BJ (cell line): ENCODE results near the gene NUDT22. TPM values are rescaled to one million over a fixed set of nuclear protein-coding genes. Genes with fewer than 3 reads are reported as not detected.
A peak's percentile ranks its signal among the peaks of the same experiment; 100 is the strongest.
"Not testable (repeated sequence)": the region's sequence is repeated elsewhere in the genome, so short reads cannot be mapped to it uniquely, and the experiment has no call there.

Experiments used
- CTCF ChIA-PET: fragments of 350-600 bp; formaldehyde crosslinking; extraction: SDS; loops from one replicate; lab custom pipeline; 2021; ENCODE audit warnings: antibody characterized with exemption, inconsistent platforms; lab: Yijun Ruan, JAX
- POLR2A ChIA-PET: fragments of 300-600 bp; sonication (Branson Sonifier 250); formaldehyde crosslinking; extraction: SDS; loops from one replicate; lab custom pipeline; 2021; ENCODE audit warnings: antibody characterized with exemption; lab: Charles Lee
- DNase-seq: peaks from one replicate; pipeline ENCODE4 v3.0.0-alpha.2; 2011; ENCODE audit warnings: low read depth
- H3K27me3 ChIP-seq: 2 replicates; pipeline ENCODE4 v1.6.0; 2011; ENCODE audit warnings: low read length; ENCODE audit not compliant: control insufficient read depth, insufficient read depth
- H3K36me3 ChIP-seq: 2 replicates; pipeline ENCODE4 v1.5.1; 2011; ENCODE audit warnings: low read length; ENCODE audit not compliant: control insufficient read depth, insufficient read depth
- H3K4me3 ChIP-seq: 2 replicates; pipeline ENCODE4 v1.5.1; 2011; ENCODE audit warnings: low read depth, mild to moderate bottlenecking, control low read depth, low read length
- CTCF ChIP-seq: IDR thresholded peaks from 2 replicates; pipeline ENCODE4 v1.5.1; 2011; ENCODE audit warnings: low read depth, mild to moderate bottlenecking, control low read depth, inconsistent platforms, low read length, moderate library complexity; ENCODE audit not compliant: insufficient read depth
- polyA plus RNA-seq: library from polyadenylated mRNA; depleted of rRNA; stranded (reverse); fragments of >200 nt; gene quantifications from 2 replicates; pipeline ENCODE4 v1.2.3, GENCODE V29; 2011

The NUDT22 gene
- polyA plus RNA-seq, 1 experiment = 51.2 TPM

GRCh38 chr11:64245401-64245796, 19.3 kb downstream of the NUDT22 start:
- no peaks in the 10 kb centered on the region for H3K27me3 ChIP-seq
- ChIA-PET CTCF (interaction anchor here (1.0 to 8.2 kb wide), 7 partner anchors 24 to 110 kb away, joined by 4 to 92 read pairs (median 6); partner anchors contain the start of genes CATSPERZ, ESRRA and FERMT3), POLR2A (interaction anchor here (0.7 kb wide), 1 partner anchor 60 kb away, joined by 3 read pairs; no protein-coding TSS in a partner anchor)
- H3K4me3 ChIP-seq = peak overlapping the region; percentile 94
- H3K36me3 ChIP-seq = peaks cover 11% of the 10 kb centered on the region
- DNase-seq = no peak
- no peak for TF ChIP-seq CTCF

DNA sequence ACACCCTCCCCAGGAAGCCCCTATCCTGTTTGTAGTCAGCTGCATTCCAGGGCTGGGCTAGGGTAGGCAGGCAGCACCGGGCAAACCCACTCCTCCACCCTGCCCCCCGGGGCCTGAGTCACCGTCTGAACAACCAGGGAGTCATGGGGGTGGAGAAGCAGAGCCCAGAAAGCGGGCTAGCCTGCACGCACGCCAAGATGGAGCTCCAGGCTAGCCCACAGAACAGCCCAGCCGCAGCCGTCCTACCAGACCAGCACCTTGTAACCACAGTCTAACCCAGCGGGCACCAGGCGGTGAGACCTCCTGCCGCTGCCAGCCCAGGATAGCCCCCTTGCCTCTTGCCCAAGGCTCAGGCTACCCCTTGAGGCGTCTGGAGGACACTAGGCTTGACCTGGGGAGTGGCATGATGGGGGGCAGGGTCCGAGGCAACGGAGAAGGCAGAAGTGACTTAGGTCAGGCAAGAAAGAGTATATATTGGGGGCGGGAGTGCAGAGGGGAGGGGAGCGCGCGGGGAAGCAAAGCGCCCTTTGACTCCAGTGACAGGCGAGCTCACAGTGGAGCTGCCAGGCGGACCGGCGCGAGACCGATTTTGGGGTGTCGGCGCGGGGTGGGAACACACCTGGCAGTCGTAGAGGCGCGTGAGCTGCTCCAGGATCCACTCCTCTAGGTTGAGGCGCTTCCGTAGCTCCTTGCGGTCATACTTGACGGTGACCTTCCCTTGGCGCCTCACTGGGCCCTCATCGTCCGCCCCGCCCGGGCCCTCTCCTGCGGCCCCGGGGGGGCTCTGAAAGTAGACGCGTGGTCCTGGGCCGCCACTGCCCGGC, 19.9 kb downstream of the NUDT22 start:
- ChIA-PET POLR2A (interaction anchor here (0.6 to 0.7 kb wide), 2 partner anchors 61 to 1406 kb away, joined by 3 to 5 read pairs; no protein-coding TSS in a partner anchor), CTCF (interaction anchor here (0.7 to 8.2 kb wide), 12 partner anchors 12 to 598 kb away, joined by 3 to 92 read pairs (median 4); partner anchors contain the start of genes CATSPERZ, CDC42BPG, ESRRA and FERMT3)
- Histone ChIP-seq H3K27me3 (no peaks in the 10 kb centered on the region), H3K36me3 (peaks cover 11% of the 10 kb centered on the region), H3K4me3 (peak overlapping the region; percentile 94)
- DNase-seq = no peak
- no peak for TF ChIP-seq CTCF

DNA sequence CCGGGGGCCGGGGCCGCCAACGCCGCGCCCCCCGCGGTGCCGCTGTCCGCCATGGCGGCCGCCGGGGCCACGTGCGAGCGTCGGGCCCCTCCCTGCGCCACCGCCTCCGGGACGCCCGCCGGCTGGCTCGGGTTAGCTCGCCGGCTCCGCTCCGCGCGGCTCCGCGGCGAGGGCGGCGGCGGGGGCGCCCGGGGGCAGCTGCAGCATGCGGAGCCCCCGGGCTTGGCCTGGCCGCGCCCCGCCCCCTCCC, 20.5 kb downstream of the NUDT22 start:
- CTCF ChIA-PET = interaction anchor here (0.7 to 8.2 kb wide), 8 partner anchors 11 to 598 kb away, joined by 3 to 92 read pairs (median 4); partner anchors contain the start of genes CATSPERZ, CDC42BPG, ESRRA and FERMT3
- not testable (repeated sequence) for H3K27me3 ChIP-seq, DNase-seq
- Histone ChIP-seq H3K36me3 (peaks cover 11% of the 10 kb centered on the region), H3K4me3 (peak overlapping the region; percentile 94)
- POLR2A ChIA-PET = interaction anchor here (0.6 kb wide), 1 partner anchor 1407 kb away, joined by 5 read pairs; no protein-coding TSS in a partner anchor

DNA sequence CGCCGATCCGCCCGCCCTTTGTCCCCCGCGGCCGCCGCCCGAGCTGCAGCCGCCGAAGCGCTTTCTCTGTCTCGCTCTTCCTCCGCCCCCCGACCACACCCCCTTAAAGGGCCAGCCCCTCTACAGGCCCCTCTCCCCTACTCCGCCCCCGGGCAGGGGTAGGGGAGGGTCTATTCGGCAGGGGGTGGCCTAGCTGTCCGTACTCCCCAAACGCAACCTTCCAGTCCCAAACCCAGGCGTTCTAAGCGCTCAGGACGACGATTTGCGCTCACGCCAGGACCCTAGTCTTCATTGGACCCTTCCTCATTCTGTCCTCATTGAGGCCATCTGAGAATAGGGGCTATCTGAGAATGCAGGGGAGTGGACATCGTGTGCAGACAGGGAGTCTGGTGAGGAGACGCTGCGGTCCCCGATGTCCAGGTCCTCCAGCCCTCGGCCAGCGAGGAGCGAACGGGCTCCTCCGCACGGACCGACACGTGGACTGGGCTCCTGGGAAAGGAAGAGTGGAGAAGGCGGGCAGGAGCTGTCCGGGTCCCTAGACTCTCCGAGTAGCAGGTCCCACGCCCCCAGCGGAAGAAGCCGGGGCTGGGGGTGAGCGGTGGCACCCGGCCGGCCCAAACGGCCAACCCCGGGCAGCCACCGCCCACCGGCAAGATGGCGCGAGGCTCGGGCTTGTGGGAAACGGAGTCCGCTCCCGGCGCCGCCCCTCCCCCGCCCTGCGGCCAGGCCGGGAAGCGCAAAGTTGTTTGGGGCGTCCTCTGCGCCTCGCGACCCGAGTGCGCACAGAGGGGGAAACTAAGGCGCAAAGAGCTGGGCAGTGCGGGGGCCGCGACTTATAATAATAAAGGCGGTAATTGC, 21.0 kb downstream of the NUDT22 start, which contains the start of gene PPP1R14B:
Gene PPP1R14B (minus strand): TSS at position 73 of the 858 bp plus-strand sequence. CDS start 270 bp downstream, outside the sequence.
- H3K4me3 ChIP-seq = peak within 1 kb of the TSS; percentile 94
- ChIA-PET POLR2A (no interaction called here), CTCF (interaction anchor here (0.6 to 8.2 kb wide), 10 partner anchors 10 to 597 kb away, joined by 3 to 92 read pairs (median 4); partner anchors contain the start of genes CATSPERZ, CDC42BPG, ESRRA and FERMT3)
- no peaks in the 10 kb centered on the region for H3K27me3 ChIP-seq
- no peak for DNase-seq
- TF ChIP-seq CTCF = no peak
- H3K36me3 ChIP-seq = peaks cover 11% of the 10 kb centered on the region

DNA sequence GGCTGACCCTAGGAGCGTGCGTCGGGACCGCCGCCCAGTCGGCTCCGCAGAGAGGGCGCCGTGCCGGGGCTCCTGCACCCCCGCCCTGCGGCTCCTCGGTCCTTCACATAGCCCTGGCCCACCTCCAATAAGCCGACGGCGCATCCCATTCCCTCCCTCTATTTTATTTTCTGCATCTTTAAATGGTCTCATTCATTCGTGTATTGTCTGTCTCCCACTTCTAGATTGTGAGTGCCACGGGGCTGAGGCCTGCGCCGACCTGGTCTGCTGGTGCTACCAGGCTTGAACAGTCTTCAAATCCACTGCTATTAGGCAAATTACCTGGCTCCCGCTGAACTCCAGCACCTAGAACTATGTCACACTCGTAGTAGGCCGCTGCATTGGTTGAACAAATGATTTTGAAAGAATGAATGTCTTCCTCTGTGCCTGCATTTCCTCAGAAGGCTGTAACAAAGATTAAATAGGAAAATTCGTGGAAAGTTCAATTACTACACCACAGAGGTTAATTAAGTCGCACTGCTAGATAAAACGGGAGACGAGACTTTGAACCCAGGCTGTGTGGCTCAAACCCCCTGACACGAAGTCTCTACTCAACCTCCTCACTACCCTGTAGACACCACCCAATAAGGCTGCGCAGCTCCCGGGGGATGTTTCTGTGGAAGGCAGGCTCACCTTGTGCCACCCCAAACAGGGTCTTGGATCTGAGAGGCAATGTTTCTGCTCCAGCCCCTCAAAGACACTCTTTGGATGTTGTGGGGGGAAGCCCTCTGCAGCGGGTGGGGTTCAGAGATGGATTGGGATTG, 21.9 kb downstream of the NUDT22 start:
- POLR2A ChIA-PET = no interaction called here
- CTCF ChIA-PET = interaction anchor here (0.6 to 8.2 kb wide), 7 partner anchors 10 to 412 kb away, joined by 3 to 92 read pairs (median 4); partner anchors contain the start of genes CATSPERZ and ESRRA
- DNase-seq = no peak
- Histone ChIP-seq H3K27me3 (no peaks in the 10 kb centered on the region), H3K4me3 (peak overlapping the region; percentile 94), H3K36me3 (peaks cover 11% of the 10 kb centered on the region)
- TF ChIP-seq CTCF = no peak
